ENCODE results near the gene MSL1. TPM values are rescaled to one million over a fixed set of nuclear protein-coding genes. Genes with fewer than 3 reads are reported as not detected.

The MSL1 gene
- total and polyA plus RNA-seq, 9 of the 15 experiments (the other 6 are each of a cell fraction or from before 2014, with no cell fraction given) = 13.8 to 120 (median 61.9) TPM

DNA sequence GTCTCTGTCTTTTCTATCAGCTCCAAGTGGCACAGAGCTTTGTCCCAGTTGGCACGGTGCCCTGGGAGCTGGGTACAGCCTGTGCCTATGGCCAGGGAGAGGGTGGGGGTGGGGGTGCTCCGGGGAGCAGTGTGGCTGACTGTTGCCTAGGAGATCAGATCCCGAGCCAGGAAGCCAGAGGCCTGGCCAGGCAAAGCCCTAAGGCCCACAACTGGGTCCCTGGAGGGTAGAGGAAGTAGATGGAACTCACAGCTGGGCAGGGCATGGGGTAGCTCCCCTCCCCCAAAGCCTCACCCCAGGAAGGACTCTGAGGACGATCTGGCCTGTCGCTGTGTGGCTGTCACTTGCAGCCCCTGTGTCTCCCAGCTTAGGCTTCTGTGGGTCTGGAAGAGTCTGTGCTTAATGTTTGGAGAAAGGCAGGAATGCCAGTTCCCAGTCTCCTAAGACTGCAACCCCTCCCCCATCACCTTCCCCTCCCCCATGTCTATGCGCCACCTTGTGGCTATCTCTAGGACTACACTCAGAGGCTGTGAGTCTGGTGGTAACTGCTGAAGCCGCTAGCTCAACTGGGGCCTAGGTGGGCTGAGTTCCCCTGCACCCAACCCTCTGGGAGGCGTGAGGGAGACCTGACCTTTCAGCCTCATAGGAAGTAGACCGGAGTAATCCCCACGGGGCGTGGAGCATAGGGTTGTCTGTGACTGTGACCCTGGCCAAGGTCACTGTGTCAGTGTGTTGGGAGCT lies 46.4 kb upstream of the MSL1 start (continued):
- TF ChIP-seq, protein P1, sequence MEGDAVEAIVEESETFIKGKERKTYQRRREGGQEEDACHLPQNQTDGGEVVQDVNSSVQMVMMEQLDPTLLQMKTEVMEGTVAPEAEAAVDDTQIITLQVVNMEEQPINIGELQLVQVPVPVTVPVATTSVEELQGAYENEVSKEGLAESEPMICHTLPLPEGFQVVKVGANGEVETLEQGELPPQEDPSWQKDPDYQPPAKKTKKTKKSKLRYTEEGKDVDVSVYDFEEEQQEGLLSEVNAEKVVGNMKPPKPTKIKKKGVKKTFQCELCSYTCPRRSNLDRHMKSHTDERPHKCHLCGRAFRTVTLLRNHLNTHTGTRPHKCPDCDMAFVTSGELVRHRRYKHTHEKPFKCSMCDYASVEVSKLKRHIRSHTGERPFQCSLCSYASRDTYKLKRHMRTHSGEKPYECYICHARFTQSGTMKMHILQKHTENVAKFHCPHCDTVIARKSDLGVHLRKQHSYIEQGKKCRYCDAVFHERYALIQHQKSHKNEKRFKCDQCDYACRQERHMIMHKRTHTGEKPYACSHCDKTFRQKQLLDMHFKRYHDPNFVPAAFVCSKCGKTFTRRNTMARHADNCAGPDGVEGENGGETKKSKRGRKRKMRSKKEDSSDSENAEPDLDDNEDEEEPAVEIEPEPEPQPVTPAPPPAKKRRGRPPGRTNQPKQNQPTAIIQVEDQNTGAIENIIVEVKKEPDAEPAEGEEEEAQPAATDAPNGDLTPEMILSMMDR (IDR thresholded peaks at IDR 0.05 in 2 of 3, conservative IDR thresholded peaks at IDR 0.05 in 1 of 3; ENCODE audit: insufficient read depth in 2 of 3, low read depth in 1 of 3, low read length in 3 of 3) = peak; percentile 83 to 93 (median 86)
- TF ChIP-seq ARID1B (IDR thresholded peaks at IDR 0.05) (peak; percentile 35; the same call in 1 of the 2 replicates), RCOR1 (IDR thresholded peaks at IDR 0.05; ENCODE audit: borderline replicate concordance in 1 of 2, low read depth in 2 of 2, low read length in 2 of 2) (peak in 1 of 2 experiments; percentile 58; a peak in 1 of 4 replicates), WHSC1 (IDR thresholded peaks at IDR 0.05; ENCODE audit: low read length) (no peak), PML (IDR thresholded peaks at IDR 0.05; ENCODE audit: low read length) (no peak), CAMTA2 (CRISPR knock-in tag; conservative IDR thresholded peaks at IDR 0.05) (no peak), TSC22D4 (tag; IDR thresholded peaks at IDR 0.05) (no peak), TOE1 (IDR thresholded peaks at IDR 0.05; ENCODE audit: borderline replicate concordance) (peak; percentile 45; the same call in 1 of the 2 replicates), TOE1 (CRISPR knock-in tag; IDR thresholded peaks at IDR 0.05; ENCODE audit: borderline replicate concordance, low read depth) (no peak), POLR3A (IDR thresholded peaks at IDR 0.05; ENCODE audit: borderline replicate concordance, extremely low read depth, insufficient read depth, insufficient read length) (no peak), MYC (IDR thresholded peaks at IDR 0.05; ENCODE audit: low read depth, low read length) (peak; percentile 69), MYC (CRISPR knock-in tag; IDR thresholded peaks at IDR 0.05; ENCODE audit: borderline replicate concordance, low read depth) (no peak), ZKSCAN8 (CRISPR knock-in tag; IDR thresholded peaks at IDR 0.05) (no peak), ZSCAN29 (IDR thresholded peaks at IDR 0.05) (no peak), NRF1 (conservative IDR thresholded peaks at IDR 0.05 in 1 of 2, IDR thresholded peaks at IDR 0.05 in 1 of 2) (no peak), NR1H2 (CRISPR knock-in tag; IDR thresholded peaks at IDR 0.05) (no peak), PRPF4 (IDR thresholded peaks at IDR 0.05; ENCODE audit: insufficient read depth, low read depth, low read length, poor library complexity, severe bottlenecking) (peak; percentile 32), HLTF (IDR thresholded peaks at IDR 0.05) (no peak), TAF15 (IDR thresholded peaks at IDR 0.05; ENCODE audit: low read depth, low read length) (no peak)
- TF ChIP-seq, protein P2, sequence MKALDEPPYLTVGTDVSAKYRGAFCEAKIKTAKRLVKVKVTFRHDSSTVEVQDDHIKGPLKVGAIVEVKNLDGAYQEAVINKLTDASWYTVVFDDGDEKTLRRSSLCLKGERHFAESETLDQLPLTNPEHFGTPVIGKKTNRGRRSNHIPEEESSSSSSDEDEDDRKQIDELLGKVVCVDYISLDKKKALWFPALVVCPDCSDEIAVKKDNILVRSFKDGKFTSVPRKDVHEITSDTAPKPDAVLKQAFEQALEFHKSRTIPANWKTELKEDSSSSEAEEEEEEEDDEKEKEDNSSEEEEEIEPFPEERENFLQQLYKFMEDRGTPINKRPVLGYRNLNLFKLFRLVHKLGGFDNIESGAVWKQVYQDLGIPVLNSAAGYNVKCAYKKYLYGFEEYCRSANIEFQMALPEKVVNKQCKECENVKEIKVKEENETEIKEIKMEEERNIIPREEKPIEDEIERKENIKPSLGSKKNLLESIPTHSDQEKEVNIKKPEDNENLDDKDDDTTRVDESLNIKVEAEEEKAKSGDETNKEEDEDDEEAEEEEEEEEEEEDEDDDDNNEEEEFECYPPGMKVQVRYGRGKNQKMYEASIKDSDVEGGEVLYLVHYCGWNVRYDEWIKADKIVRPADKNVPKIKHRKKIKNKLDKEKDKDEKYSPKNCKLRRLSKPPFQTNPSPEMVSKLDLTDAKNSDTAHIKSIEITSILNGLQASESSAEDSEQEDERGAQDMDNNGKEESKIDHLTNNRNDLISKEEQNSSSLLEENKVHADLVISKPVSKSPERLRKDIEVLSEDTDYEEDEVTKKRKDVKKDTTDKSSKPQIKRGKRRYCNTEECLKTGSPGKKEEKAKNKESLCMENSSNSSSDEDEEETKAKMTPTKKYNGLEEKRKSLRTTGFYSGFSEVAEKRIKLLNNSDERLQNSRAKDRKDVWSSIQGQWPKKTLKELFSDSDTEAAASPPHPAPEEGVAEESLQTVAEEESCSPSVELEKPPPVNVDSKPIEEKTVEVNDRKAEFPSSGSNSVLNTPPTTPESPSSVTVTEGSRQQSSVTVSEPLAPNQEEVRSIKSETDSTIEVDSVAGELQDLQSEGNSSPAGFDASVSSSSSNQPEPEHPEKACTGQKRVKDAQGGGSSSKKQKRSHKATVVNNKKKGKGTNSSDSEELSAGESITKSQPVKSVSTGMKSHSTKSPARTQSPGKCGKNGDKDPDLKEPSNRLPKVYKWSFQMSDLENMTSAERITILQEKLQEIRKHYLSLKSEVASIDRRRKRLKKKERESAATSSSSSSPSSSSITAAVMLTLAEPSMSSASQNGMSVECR (CRISPR knock-in tag; IDR thresholded peaks at IDR 0.05) = 0 out of 2 replicates have a peak, but pooled peaks have one; percentile 29
